HG02973 (cell line): ENCODE data around the gene GPR55.

Experiments used
- ATAC-seq: cut with Tn5 transposase; IDR thresholded peaks from one replicate; pipeline ENCODE4 v1.9.1; 2021; ENCODE audit warnings: moderate library complexity; ENCODE audit not compliant: unreplicated experiment

Gene GPR55

GRCh38 chr2:230902180-230902899 lies 22.7 kb downstream of the GPR55 start:
- ATAC-seq: no peak

- no peak for ATAC-seq
Measured at GRCh38 chr2:230901006-230901405, 24.0 kb downstream of the GPR55 start.

GRCh38 chr2:230900336-230900995 lies 24.6 kb downstream of the GPR55 start:
- no peak for ATAC-seq

GRCh38 chr2:230899786-230900185 lies 25.3 kb downstream of the GPR55 start:
- ATAC-seq: no peak

- no peak for ATAC-seq
Measured at GRCh38 chr2:230899287-230899686, 25.8 kb downstream of the GPR55 start.

- no peak for ATAC-seq
Measured at GRCh38 chr2:230898713-230899091, 26.3 kb downstream of the GPR55 start.

- no peak for ATAC-seq
Measured at GRCh38 chr2:230898016-230898712, 26.9 kb downstream of the GPR55 start.

- no peak for ATAC-seq
Measured at GRCh38 chr2:230896346-230897115, 28.5 kb downstream of the GPR55 start.

- ATAC-seq: no peak
Measured at GRCh38 chr2:230895536-230896345, 29.3 kb downstream of the GPR55 start.

GRCh38 chr2:230893841-230894781 lies 30.9 kb downstream of the GPR55 start:
- no peak for ATAC-seq

- ATAC-seq: peak; percentile 46
Measured at GRCh38 chr2:230893338-230893737, 31.7 kb downstream of the GPR55 start.

- ATAC-seq: no peak
Measured at GRCh38 chr2:230891509-230891908, 33.5 kb downstream of the GPR55 start.

GRCh38 chr2:230891064-230891463 lies 34.0 kb downstream of the GPR55 start:
- no peak for ATAC-seq

- ATAC-seq: no peak
Measured at GRCh38 chr2:230890646-230891045, 34.4 kb downstream of the GPR55 start.

- no peak for ATAC-seq
Measured at GRCh38 chr2:230889911-230890601, 35.0 kb downstream of the GPR55 start.

GRCh38 chr2:230888824-230889400 lies 36.1 kb downstream of the GPR55 start:
- no peak for ATAC-seq

GRCh38 chr2:230887342-230887741 lies 37.7 kb downstream of the GPR55 start:
- no peak for ATAC-seq

- ATAC-seq: no peak
Measured at GRCh38 chr2:230886671-230887071, 38.4 kb downstream of the GPR55 start.
